IMR-90 (cell line): ENCODE measurements around the gene EXT2. TPM values are rescaled to one million over a fixed set of nuclear protein-coding genes. Genes with fewer than 3 reads are reported as not detected.

Experiments used
- ATAC-seq: fragments of 200-7000 bp; cut with Tn5 transposase; 2 replicates; pipeline ENCODE4 v1.9.1; 2020; ENCODE audit warnings: low read depth, mild to moderate bottlenecking, moderate library complexity
- BruUV-seq: library from RNA; stranded (reverse); fragments of 400-500 nt; replicated peaks from 2 replicates; lab custom pipeline; 2021; lab: Mats Ljungman, UMichigan
- CTCF ChIA-PET: fragments of 300-600 bp; formaldehyde crosslinking; extraction: SDS; loops from one replicate; lab custom pipeline; 2021; ENCODE audit warnings: antibody characterized with exemption; lab: Yijun Ruan, JAX
- POLR2A ChIA-PET: fragments of 300-600 bp; sonication (Branson Sonifier 250); formaldehyde crosslinking; loops from one replicate; lab custom pipeline; 2022; ENCODE audit warnings: antibody characterized with exemption; ENCODE audit not compliant: unreplicated experiment; lab: Charles Lee
- DNase-seq: peaks from one replicate; pipeline ENCODE4 v3.0.0; 2013
- H2AFZ ChIP-seq: replicated peaks from 2 replicates; pipeline ENCODE3; 2013; ENCODE audit warnings: low read length, mild to moderate bottlenecking; ENCODE audit not compliant: poor library complexity
- H2AK5ac ChIP-seq: 2 replicates; pipeline ENCODE4 v1.6.1; 2013; ENCODE audit warnings: low read depth, low read length, inconsistent platforms
- H2AK9ac ChIP-seq: replicated peaks from 2 replicates; pipeline ENCODE3; 2013; ENCODE audit warnings: mild to moderate bottlenecking, low read depth, low read length, moderate library complexity; ENCODE audit not compliant: poor library complexity
- H2BK120ac ChIP-seq: 2 replicates; pipeline ENCODE4 v1.6.1; 2013; ENCODE audit warnings: low read depth, low read length, inconsistent platforms
- H2BK15ac ChIP-seq: 3 replicates; pipeline ENCODE4 v1.6.1; 2013; ENCODE audit warnings: low read depth, low read length, inconsistent platforms
- H2BK20ac ChIP-seq: 2 replicates; pipeline ENCODE4 v1.6.1; 2013; ENCODE audit warnings: low read depth, mild to moderate bottlenecking, inconsistent platforms, low read length, moderate library complexity
- H2BK5ac ChIP-seq: 2 replicates; pipeline ENCODE4 v1.6.1; 2013; ENCODE audit warnings: mild to moderate bottlenecking, low read depth, low read length, inconsistent platforms; ENCODE audit not compliant: poor library complexity, severe bottlenecking
- H3K14ac ChIP-seq: replicated peaks from 2 replicates; pipeline ENCODE4 v1.6.1; 2013; ENCODE audit warnings: low read depth, low read length, inconsistent platforms
- H3K18ac ChIP-seq: 2 replicates; pipeline ENCODE4 v1.6.1; 2013; ENCODE audit warnings: low read depth, low read length, control low read depth
- H3K23ac ChIP-seq: 2 replicates; pipeline ENCODE4 v1.6.1; 2013; ENCODE audit warnings: low read depth, low read length, inconsistent platforms
- H3K27ac ChIP-seq: 2 replicates; pipeline ENCODE4 v1.5.1; 2013; ENCODE audit warnings: mild to moderate bottlenecking, control low read depth, low read length; ENCODE audit not compliant: insufficient read depth
- H3K27me3 ChIP-seq: 2 replicates; pipeline ENCODE4 v1.6.1; 2013; ENCODE audit warnings: low read length; ENCODE audit not compliant: control insufficient read depth, insufficient read depth
- H3K36me3 ChIP-seq: 2 replicates; pipeline ENCODE4 v1.6.1; 2013; ENCODE audit warnings: low read length, mixed read lengths; ENCODE audit not compliant: control insufficient read depth, insufficient read depth
- H3K4ac ChIP-seq: 2 replicates; pipeline ENCODE4 v1.6.1; 2013; ENCODE audit warnings: low read depth, low read length, inconsistent platforms
- H3K4me1 ChIP-seq: 2 replicates; pipeline ENCODE4 v1.6.1; 2013; ENCODE audit warnings: low read length, mixed read lengths; ENCODE audit not compliant: control insufficient read depth, insufficient read depth
- H3K4me2 ChIP-seq: 2 replicates; pipeline ENCODE4 v1.6.1; 2013; ENCODE audit warnings: low read depth, mild to moderate bottlenecking, control low read depth, low read length, moderate library complexity
- H3K4me3 ChIP-seq: 2 replicates; pipeline ENCODE4 v1.5.1; 2013; ENCODE audit warnings: low read depth, mild to moderate bottlenecking, control low read depth, low read length, moderate library complexity; ENCODE audit not compliant: insufficient read depth
- H3K56ac ChIP-seq: 2 replicates; pipeline ENCODE4 v1.6.1; 2013; ENCODE audit warnings: low read length, inconsistent platforms; ENCODE audit not compliant: insufficient read depth; ENCODE audit errors: extremely low read depth
- H3K79me1 ChIP-seq, 2 experiments: 2 replicates each; pipeline ENCODE4 v1.6.1; 2013; ENCODE audit warnings: low read length in 2 of 2, inconsistent platforms in 1 of 2, low read depth in 1 of 2
- H3K9ac ChIP-seq: 2 replicates; pipeline ENCODE4 v1.6.1; 2013; ENCODE audit warnings: low read depth, low read length, control low read depth
- H3K9me1 ChIP-seq: 2 replicates; pipeline ENCODE4 v1.6.1; 2013; ENCODE audit warnings: low read length, inconsistent platforms; ENCODE audit not compliant: insufficient read depth
- H3K9me3 ChIP-seq: 2 replicates; pipeline ENCODE4 v1.6.1; 2013; ENCODE audit warnings: low read length; ENCODE audit not compliant: control insufficient read depth, insufficient read depth
- H4K20me1 ChIP-seq: 2 replicates; pipeline ENCODE4 v1.6.1; 2013; ENCODE audit warnings: low read length, inconsistent platforms; ENCODE audit not compliant: insufficient read depth
- H4K5ac ChIP-seq: 2 replicates; pipeline ENCODE4 v1.6.1; 2013; ENCODE audit warnings: mild to moderate bottlenecking, low read depth, low read length, control low read depth
- H4K8ac ChIP-seq, 2 experiments: 2 replicates each; pipeline ENCODE4 v1.6.1; 2013; ENCODE audit warnings: low read depth in 2 of 2, low read length in 2 of 2, control low read depth in 1 of 2, inconsistent platforms in 1 of 2
- H4K91ac ChIP-seq: 2 replicates; pipeline ENCODE4 v1.6.1; 2013; ENCODE audit warnings: low read depth, low read length, inconsistent platforms; ENCODE audit not compliant: insufficient read depth
- FOS ChIP-seq: fragments of 150-350 bp; IDR thresholded peaks from 2 replicates; pipeline ENCODE4 v1.6.1; 2016; ENCODE audit warnings: low read depth, low read length
- POLR2A ChIP-seq: IDR thresholded peaks from 2 replicates; pipeline ENCODE4 v1.6.1; 2012; ENCODE audit warnings: mild to moderate bottlenecking, low read depth, low read length
- WGBS, 2 experiments: methylation state at CpG; one replicate each; pipeline versions ENCODE4 v1.1.5 to v1.1.7; 2013; ENCODE audit warnings: missing lambda C conversion rate in 2 of 2; ENCODE audit not compliant: insufficient read length in 1 of 2; ENCODE audit errors: extremely low coverage in 2 of 2; 5-methylcytosine and 5-hydroxymethylcytosine counted together
- dilution Hi-C: fragments of 300-500 bp; cut with HindIII; formaldehyde crosslinking; loops from one replicate; pipeline ENCODE4 v1.14.3; 2018; ENCODE audit warnings: low sequenced_read_pairs; ENCODE audit not compliant: unreplicated experiment
- in situ Hi-C: fragments of 300-500 bp; cut with MboI; formaldehyde crosslinking; loops from 3 replicates; pipeline ENCODE4 v1.14.3; 2019; ENCODE audit warnings: low sequenced_read_pairs, inconsistent platforms, mixed read lengths
- intact Hi-C: fragments of 100-400 bp; cut with micrococcal nuclease; formaldehyde crosslinking; loops from 2 replicates; pipeline ENCODE4 v1.10.0; 2022
- polyA plus RNA-seq, 3 experiments: library from polyadenylated mRNA; depleted of rRNA; stranded (reverse); fragments of >200 nt; gene quantifications; 2 replicates each; pipeline ENCODE4 v1.2.3, GENCODE V29; 2012; ENCODE audit warnings: low replicate concordance in 1 of 3
- total RNA-seq: library from RNA; depleted of rRNA; stranded (reverse); fragments of >200 nt; gene quantifications from 2 replicates; pipeline ENCODE4 v1.2.3, GENCODE V29; 2012

Gene EXT2
- total and polyA plus RNA-seq, 2 of the 4 experiments (the other 2 are of a cell fraction): 75.0 to 85.3 TPM

GRCh38 chr11:44088377-44088776, 7.1 kb upstream of the EXT2 start:
- H4K20me1 ChIP-seq: no peaks in the 10 kb centered on the region
- no peak overlapping the region for H4K5ac ChIP-seq
- H3K9ac ChIP-seq: no peak overlapping the region
- H3K9me3 ChIP-seq: no peaks in the 10 kb centered on the region
- no peak overlapping the region for H2BK15ac ChIP-seq
- ATAC-seq (no peak), DNase-seq (no peak)
- BruUV-seq: no TSS peak
- H2AK5ac ChIP-seq: no peak overlapping the region
- H4K91ac ChIP-seq: no peak overlapping the region
- in situ Hi-C loops (no loop called here), dilution Hi-C loops (no loop called here), intact Hi-C loops (no loop called here)
- CTCF ChIA-PET: no interaction called here
- H3K4ac ChIP-seq: no peak overlapping the region
- no peak overlapping the region for H2AFZ ChIP-seq
- H2BK120ac ChIP-seq: no peak overlapping the region
- H3K14ac ChIP-seq: no peak overlapping the region
- 100% methylated on average over 1 of the region's 4 CpGs; no CpG with 5 or more reads in 1 of the 2 experiments for WGBS, 2 experiments
- H3K36me3 ChIP-seq: no peaks in the 10 kb centered on the region
- no peak overlapping the region for H3K4me3 ChIP-seq
- no peak for TF ChIP-seq FOS
- TF ChIP-seq POLR2A: no peak
- H3K18ac ChIP-seq: no peak overlapping the region
- H2BK5ac ChIP-seq: no peak overlapping the region
- no peak overlapping the region for H3K4me2 ChIP-seq
- no peak overlapping the region for H2BK20ac ChIP-seq
- peaks cover 2% of the 10 kb centered on the region; the same call in 1 of the 2 replicates for H3K27me3 ChIP-seq
- no peaks in the 10 kb centered on the region for H3K9me1 ChIP-seq
- H3K4me1 ChIP-seq: no peaks in the 10 kb centered on the region
- no peak overlapping the region for H3K56ac ChIP-seq
- no peak overlapping the region for H3K27ac ChIP-seq
- no peaks in the 10 kb centered on the region for H3K79me1 ChIP-seq
- no peak overlapping the region for H4K8ac ChIP-seq
- no peak overlapping the region for H2AK9ac ChIP-seq
- POLR2A ChIA-PET: no interaction called here
- no peak overlapping the region for H3K23ac ChIP-seq
